ENCODE results near the gene PUM1.

DNA sequence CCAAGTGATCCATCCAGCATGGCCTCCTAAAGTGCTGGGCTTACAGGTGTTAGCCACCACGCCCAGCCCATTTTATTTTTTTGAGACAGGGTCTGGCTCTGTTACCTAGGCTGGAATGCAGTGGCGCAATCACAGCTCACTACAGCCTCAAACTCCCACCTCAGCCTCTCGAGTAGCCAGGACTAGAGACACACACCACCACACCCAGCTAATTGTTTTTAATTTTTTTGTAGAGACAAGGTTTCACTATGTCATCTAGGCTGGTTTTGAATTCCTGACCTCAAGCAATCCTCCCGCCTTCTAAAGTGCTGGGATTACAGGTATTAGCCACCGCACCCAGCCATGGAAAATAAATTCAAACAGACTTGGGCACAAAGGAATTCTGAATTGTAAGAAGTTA is 31.9 kb downstream of the PUM1 start:
- TF ChIP-seq FOXA1 (IDR thresholded peaks at IDR 0.05), result no peak
- TF ChIP-seq, protein P1, sequence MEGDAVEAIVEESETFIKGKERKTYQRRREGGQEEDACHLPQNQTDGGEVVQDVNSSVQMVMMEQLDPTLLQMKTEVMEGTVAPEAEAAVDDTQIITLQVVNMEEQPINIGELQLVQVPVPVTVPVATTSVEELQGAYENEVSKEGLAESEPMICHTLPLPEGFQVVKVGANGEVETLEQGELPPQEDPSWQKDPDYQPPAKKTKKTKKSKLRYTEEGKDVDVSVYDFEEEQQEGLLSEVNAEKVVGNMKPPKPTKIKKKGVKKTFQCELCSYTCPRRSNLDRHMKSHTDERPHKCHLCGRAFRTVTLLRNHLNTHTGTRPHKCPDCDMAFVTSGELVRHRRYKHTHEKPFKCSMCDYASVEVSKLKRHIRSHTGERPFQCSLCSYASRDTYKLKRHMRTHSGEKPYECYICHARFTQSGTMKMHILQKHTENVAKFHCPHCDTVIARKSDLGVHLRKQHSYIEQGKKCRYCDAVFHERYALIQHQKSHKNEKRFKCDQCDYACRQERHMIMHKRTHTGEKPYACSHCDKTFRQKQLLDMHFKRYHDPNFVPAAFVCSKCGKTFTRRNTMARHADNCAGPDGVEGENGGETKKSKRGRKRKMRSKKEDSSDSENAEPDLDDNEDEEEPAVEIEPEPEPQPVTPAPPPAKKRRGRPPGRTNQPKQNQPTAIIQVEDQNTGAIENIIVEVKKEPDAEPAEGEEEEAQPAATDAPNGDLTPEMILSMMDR (IDR thresholded peaks at IDR 0.05; ENCODE audit: low read depth, low read length, missing input control), result no peak
- TF ChIP-seq NR2F2 (IDR thresholded peaks at IDR 0.05), result no peak
- no peak for TF ChIP-seq GABPA (IDR thresholded peaks at IDR 0.05 in 1 of 2, conservative IDR thresholded peaks at IDR 0.05 in 1 of 2)
- TF ChIP-seq FOXA2 (IDR thresholded peaks at IDR 0.05), result no peak
- no peak for TF ChIP-seq EGR1 (IDR thresholded peaks at IDR 0.05; ENCODE audit: low read depth in 2 of 2)
- TF ChIP-seq, protein P2, sequence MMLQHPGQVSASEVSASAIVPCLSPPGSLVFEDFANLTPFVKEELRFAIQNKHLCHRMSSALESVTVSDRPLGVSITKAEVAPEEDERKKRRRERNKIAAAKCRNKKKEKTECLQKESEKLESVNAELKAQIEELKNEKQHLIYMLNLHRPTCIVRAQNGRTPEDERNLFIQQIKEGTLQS (IDR thresholded peaks at IDR 0.05), result no peak
- TF ChIP-seq RAD21 (IDR thresholded peaks at IDR 0.05), result no peak
- TF ChIP-seq, protein P3, sequence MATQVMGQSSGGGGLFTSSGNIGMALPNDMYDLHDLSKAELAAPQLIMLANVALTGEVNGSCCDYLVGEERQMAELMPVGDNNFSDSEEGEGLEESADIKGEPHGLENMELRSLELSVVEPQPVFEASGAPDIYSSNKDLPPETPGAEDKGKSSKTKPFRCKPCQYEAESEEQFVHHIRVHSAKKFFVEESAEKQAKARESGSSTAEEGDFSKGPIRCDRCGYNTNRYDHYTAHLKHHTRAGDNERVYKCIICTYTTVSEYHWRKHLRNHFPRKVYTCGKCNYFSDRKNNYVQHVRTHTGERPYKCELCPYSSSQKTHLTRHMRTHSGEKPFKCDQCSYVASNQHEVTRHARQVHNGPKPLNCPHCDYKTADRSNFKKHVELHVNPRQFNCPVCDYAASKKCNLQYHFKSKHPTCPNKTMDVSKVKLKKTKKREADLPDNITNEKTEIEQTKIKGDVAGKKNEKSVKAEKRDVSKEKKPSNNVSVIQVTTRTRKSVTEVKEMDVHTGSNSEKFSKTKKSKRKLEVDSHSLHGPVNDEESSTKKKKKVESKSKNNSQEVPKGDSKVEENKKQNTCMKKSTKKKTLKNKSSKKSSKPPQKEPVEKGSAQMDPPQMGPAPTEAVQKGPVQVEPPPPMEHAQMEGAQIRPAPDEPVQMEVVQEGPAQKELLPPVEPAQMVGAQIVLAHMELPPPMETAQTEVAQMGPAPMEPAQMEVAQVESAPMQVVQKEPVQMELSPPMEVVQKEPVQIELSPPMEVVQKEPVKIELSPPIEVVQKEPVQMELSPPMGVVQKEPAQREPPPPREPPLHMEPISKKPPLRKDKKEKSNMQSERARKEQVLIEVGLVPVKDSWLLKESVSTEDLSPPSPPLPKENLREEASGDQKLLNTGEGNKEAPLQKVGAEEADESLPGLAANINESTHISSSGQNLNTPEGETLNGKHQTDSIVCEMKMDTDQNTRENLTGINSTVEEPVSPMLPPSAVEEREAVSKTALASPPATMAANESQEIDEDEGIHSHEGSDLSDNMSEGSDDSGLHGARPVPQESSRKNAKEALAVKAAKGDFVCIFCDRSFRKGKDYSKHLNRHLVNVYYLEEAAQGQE (IDR thresholded peaks at IDR 0.05), result no peak
- TF ChIP-seq SP1 (IDR thresholded peaks at IDR 0.05), result no peak
